GM19239 (cell line): ENCODE measurements around the gene SWT1.
A peak's percentile ranks its signal among the peaks of the same experiment; 100 is the strongest.

Experiments
- DNase-seq: peaks from one replicate; pipeline ENCODE4 v3.0.0; 2011; ENCODE audit warnings: low spot score; ENCODE audit not compliant: insufficient read length
- FAIRE-seq: peaks from 2 replicates; lab custom pipeline; 2011; peaks lifted over from hg19 to GRCh38; lab: Jason Lieb, UNC

Gene SWT1, protein sequence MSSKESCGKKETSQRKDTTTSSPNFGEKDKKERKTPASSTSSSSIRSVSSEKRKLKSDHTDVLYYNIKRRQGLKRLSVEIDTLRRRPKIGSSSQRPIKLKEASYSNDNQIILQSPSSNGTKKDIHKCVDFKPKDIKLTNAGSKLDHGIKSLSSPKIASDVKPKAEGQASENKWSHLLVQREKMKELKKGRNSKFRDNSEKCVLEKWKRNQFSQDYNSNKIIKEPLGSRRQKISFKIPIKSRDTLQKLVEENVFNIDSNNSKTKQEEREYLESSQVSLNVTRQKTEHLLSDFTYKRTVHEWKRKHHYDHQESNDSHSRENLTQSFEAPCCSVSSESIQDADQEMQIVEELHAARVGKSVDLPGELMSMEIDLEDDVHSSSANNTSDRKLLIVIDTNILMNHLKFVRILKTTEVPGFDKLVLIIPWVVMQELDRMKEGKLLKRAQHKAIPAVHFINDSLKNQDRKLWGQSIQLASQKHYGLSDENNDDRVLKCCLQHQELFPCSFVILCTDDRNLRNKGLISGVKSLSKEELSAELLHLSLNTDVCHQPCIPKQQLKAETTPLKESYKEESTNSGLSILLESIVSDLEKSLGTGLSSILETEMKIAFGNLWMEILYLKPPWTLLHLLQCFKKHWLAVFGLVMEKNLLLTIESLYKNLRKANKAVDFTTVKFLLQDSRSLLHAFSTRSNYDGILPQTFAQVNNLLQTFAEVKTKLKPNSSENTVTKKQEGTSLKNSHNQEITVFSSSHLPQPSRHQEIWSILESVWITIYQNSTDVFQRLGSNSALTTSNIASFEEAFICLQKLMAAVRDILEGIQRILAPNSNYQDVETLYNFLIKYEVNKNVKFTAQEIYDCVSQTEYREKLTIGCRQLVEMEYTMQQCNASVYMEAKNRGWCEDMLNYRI

DNA sequence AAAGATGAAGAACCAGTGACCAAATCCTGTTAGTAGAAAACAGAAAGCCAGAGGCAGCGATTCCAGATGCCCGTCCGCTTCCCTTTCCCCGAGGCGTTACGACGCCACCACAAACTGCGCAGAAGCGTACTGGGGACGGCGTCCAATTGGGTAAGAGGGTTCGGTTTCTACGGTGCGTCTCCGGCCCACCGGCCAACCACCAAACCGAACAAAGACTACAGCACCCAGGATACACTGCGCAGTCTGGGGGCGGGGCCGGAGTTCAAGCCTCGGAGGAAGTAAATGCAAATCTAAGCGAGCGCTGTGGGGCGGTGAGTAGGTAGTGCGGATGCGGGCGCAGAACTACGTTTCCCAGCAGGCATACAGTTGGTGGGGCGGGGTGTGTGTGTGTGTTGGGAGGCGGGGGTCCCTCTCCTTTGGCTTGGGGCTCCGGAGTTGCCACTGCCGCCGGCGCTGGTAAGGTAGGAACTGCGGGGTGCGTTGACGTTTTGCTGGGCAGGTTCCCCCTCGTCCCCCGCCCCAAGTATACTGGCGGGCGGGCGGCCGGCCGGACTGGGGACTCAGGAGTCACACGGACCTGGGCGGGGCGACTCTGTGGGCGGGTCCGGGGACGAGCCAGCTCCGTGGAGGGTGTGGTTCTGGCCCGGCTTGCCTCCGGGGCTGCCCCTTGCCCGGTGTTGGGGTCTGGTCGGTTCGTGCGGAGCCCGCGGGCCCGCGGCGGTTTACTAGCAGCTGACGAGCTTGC is at the start of gene SWT1, which contains the start of gene TRMT1L:
Gene SWT1, plus strand, starts transcription at position 314 of the 745 bp plus-strand sequence. CDS start 3,675 bp downstream, outside the sequence.
Gene TRMT1L, minus strand, starts transcription at position 100 of the 745 bp plus-strand sequence. CDS start 241 bp downstream, outside the sequence.
- DNase-seq (peak; percentile 55), FAIRE-seq (peak; percentile 98)

DNA sequence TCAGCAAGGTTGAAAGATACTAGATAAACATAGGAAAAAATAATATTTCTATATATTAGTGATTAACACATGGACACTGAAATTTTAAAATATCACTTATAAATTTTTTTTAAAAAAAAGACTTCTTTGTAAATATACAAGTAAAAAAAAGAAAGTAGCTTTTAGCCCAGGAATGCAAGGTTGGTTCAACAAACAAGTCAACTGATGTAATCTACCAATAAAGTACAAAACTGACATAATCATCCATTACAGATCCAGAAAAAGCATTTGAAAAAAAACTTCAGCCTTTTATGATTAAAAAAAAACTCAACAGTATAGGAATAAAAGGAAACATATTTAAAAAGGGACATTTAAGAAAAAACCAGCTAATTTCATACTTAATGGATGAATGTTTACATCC is 48.6 kb upstream of the SWT1 start:
- FAIRE-seq (no peak), DNase-seq (no peak)

DNA sequence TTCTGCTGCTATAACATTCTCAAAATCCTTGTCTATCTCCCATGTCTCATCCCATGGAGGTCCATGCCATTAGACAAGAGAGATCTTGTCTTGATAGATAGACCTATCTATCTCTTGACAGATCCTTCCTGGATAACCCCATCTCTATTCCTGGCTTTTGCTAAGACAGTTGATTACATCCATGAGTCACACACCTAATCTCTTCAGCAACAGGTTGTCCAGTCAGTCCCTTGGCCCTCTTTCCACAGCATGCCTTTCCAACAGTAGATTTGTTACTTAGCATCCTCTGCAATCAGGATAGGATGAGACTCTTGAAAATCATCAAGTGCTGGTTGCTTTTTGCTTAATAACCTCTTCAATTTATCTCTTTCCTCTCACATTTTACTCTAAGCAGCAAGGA is 46.8 kb upstream of the SWT1 start:
- FAIRE-seq (no peak), DNase-seq (no peak)

DNA sequence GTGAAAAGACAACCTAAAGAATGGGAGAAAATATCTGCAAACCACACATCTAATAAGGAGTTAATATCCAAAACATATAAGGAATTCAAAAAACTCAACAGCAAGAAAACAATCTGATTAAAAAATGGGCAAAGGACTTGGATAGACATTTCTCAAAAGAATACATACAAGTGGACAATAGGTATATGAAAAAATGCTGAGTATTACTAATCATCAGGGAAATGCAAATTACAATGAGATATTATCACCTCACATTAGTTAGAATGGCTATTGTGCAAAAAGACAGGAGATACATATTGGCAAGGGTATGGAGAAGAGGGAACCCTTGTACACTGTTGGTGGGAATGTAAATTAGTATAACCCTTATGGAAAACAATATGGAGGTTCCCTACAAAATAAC is 45.1 kb upstream of the SWT1 start:
- DNase-seq (no peak), FAIRE-seq (no peak)

DNA sequence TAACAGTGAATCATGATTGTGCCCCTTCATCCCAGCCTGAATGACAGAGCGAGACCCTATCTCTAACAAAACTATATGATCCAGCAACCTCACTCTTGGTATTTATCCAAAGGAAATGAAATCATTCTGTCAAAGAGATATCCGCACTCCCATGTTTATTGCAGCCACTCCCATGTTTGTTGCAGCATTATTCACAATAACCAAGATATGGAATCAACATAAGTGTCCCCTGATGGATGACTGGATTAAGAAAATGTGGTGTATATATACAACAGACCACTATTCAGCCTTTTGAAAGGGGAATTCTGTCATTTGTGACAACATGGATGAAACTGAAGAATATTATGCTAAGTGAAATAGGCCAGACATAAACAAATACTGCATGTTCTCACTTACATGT is 44.6 kb upstream of the SWT1 start:
- DNase-seq (no peak), FAIRE-seq (no peak)

DNA sequence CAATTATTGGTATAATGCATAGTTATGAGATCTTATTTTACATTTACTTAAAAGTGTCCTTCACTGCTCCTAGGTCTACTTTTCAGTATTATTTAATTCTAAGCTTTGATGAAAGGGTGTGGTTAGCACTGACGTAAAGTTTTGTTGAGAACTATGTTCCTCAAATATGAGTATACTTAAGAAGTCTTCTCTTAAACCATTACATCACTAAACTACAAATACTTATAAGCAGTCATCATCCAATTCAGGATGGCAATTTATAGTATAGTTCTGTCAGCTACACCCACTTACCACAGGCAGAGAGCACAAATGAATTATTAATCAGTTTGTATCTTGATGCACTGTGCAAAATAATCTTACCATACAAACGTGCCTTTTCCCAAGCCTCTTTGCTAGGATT is 27.3 kb upstream of the SWT1 start:
- DNase-seq: no peak
- FAIRE-seq: no peak

DNA sequence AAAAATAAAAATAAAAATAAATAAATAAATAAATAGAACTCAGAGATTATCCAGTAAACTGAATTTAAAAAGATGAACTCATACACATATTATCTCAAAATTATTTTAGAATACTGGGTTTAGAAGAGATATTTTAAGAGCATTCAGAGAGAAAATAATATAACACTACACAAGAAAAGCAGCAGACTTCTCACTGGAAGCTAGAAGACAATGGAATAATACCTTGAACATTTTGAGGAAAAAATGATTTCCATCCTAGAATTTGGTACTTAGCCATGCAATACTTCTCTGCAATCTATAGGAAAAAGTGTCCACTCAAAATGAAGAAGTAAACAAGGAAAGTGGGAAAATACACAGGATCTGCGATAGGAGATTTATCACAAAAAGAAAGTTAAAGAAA is 24.4 kb upstream of the SWT1 start:
- FAIRE-seq (peak; percentile 8), DNase-seq (no peak)

DNA sequence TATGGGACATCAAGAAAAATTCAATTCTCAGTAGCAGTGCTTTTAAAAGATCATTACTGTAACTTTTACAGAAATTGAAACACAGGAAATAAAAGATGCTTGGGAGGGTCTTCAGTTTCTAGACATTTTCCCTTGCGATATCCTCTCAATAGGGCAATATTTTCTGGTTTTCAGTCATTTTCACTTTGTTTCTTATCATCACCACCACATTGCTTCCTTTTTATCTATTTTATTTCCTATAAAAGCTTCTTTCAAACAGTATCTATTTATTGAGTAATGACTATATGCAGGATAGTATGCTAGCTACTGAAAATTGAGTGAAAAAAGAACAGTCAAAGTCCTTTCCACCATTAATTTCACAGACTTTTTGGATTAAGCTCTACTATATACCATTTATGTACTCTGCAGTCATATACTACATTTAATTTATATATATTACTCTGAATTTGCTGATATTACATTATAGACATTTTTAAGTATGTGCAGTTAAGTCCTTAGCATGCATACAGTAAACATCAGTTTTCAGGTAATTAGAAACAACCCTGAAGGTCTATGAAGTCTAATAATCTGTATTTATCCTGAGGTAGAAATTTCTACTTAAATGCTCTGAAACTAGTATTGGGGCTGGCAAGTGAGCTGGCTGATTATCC is 18.9 kb upstream of the SWT1 start:
- FAIRE-seq: no peak
- DNase-seq: no peak

DNA sequence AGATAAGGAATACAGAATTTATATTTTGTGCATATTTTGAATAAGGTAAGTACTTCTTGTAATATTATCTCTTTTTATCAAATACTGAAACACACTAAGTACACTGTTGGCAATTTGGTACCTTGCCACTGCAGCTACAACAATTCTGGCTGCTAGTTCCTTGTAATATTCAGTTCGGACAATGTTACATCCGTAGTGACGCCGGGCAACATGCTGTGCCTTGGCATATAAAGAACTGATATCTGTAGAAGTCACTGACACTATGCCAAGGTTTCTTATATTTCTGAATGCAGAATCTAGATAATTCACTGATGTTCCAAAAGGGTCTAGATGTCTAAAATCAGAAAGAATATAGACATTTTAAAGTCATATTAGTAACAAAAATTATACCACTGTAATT is 17.7 kb upstream of the SWT1 start:
- DNase-seq: no peak
- no peak for FAIRE-seq

DNA sequence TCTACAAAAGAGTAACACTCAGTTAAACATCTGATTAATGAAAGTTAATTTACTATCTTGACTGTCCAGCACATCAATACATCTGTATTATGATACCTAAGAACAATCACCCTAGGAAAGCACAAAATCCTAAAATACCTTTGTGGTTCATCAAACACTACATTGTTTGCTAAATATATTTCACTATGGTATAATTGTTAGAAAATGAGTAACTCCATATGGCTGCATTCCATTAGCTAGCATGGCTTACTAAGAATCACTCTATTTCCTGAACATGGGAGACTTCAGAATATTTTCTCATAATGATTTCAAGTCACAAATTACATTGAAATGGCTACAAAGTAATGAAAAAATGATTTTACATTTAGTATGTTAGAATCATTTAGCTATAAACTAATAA is 12.7 kb upstream of the SWT1 start:
- FAIRE-seq (no peak), DNase-seq (no peak)

DNA sequence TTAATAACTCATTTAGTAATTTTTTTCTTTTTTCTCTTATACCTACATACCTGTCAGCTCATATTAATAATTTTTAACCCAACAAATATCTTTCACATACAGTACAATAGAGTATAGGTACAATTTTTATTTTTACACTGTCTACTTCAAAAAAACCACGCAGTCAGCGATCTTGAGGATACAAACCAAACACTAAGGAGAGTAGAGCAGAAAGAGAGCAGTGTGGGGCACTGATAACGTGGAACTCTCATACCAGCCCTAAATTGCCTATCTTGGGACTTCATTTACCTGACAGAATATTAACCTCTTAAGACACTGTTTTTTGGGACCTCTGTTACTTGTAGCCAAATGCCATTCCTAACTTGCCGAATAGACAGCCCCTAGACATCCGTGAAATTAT is 5.8 kb upstream of the SWT1 start:
- DNase-seq: no peak
- FAIRE-seq: peak; percentile 8

DNA sequence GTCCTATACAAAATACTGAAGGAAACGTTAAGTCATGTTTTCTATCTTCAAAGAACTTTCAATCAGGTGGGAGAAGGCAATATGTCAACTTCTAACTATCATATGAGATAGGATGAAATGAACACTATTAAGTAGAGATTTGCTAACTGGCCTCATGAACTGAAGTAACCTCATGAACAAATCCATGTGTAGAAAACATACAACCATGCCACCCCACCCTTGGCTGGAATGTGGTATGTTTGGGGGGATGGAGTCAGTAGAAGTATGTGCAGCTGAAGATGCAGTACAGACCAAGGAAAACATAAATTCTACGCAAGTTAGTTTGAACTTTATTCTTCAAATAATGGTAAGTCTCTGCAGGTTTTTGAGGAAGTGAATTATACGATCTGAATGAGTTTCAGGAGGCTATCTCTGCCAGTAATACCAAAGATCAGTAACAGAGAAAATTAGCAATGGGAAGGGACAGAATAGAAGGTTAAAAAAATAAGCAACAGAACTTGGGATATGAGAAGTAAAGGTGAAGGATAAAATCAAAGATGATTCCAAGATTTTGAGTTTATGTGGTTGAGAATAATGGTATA is 4.7 kb upstream of the SWT1 start:
- FAIRE-seq (no peak), DNase-seq (no peak)

DNA sequence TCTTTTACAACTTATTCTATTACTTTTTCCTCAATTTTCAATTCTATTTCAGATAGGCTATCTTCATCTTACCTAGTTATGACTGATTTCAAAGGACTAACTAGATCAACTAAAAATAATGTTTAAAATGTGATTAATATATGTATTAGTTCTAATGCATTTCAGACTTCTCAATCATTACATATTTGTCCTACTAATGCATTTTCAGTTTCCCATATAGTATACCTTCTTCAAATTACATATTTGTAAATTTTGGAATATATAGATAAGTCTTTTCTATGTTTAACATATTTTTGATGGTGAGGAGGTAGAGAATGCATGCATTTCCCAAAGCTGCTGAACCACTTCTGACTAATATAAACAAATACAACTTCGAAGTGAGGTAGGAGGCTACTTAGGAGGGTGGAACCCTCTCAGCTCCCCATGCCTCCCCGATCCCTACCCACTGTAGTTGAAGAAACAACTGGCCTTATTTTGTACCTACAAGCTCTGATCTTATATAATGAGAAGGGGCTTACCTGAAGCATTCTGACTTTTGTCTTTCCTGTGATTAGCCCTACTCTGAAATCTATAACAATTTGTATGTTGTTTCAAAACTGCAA is 2.0 kb upstream of the SWT1 start:
- FAIRE-seq: peak; percentile 21
- DNase-seq: no peak

DNA sequence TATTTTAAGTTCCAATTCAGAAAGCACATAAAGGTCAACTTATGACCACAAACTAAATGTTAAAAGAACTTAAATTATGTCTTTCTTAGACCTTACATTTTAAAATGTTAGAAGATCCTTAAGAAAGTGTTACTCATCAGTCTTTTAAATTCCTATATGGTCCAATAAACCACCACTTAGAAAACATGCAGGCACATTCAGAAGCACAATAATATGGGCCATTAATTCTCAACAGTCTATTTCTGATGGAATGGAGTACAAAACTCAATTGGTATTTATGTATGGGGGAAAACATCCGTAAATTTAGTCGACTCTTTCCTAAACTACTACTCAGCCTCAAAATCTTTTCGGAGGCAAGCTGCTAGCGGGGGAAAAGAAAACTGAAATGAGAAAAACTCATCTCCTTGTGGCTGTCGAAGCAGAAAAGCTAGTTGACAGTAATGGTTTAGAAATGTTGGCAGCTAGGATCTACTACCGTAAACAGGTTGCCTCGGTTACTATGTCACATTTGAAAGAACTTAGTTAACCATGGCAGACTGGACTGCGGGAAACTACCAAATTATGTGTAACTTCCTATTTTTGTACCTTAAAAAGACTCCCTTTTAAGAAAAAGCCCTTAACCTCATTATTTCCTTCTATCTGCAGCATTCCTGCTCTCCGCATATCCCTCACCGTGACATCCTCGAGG is 1.2 kb upstream of the SWT1 start:
- DNase-seq (no peak), FAIRE-seq (peak; percentile 77)

DNA sequence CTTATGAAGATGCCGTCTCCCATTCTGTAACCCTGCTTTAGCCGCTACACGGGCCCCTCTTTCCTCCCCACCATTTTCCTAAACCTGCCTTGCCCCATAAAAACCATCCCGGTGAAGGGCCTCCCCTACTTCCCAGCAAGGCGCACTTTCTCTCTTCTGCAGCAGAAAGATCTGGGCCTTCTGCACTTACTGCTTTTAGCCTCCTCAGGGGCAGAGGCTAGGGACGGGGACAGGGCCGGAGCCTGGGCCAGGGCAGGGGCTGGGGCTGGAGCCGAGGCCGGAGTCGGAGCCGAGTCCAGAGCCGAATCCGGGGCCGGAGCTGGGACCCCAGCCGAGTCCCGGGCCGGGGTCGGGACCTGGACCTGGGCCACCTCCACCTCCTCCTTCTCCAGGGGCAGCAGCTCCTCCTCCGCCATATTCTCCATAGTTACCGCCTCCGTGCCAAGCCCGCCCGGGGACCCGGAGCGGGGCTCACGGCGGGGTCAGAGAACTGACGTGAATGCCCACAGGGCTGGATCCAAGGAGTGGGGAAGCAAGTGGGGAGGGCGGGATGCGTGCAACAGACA is 596 bp upstream of the SWT1 start:
- no peak for FAIRE-seq
- no peak for DNase-seq

DNA sequence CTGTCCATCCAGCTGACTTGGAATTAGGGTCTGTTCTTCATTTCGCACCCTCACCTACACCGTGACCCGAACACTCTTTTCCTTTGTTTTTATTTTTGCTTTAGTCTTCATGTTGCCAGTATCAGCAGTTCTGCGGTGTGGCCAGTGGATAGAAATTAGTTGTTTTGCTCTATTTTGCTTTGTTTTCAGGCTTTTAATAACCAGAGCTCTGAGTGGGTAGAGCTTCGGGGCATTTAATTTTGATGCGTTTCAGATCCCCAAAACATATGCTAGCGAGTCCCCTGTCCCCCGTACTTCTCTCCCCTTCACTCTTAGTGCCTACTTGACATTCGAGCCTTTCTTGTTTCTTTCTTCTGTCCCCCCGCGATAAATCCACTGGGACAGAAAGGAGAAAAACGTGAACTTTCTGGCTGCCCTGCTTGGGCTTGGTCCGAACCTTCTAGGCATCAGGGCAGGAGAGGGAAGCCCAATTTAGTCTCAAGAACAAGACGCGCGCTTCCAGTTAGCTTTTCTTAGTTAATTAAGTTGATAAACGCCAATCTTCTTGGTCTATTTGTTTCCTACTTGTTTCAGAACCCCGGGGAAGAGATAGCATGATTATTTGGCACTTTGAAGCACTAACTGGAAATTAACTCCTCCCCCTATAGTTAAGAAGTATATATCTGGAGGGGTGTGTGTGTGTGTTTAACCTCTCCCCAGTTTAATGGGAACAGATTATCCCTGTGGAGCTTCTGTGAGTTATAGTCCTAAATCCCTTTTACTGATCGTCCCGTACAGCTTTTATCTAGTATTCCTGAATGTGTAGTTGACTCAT is 839 bp downstream of the SWT1 start:
- no peak for FAIRE-seq
- DNase-seq: no peak

DNA sequence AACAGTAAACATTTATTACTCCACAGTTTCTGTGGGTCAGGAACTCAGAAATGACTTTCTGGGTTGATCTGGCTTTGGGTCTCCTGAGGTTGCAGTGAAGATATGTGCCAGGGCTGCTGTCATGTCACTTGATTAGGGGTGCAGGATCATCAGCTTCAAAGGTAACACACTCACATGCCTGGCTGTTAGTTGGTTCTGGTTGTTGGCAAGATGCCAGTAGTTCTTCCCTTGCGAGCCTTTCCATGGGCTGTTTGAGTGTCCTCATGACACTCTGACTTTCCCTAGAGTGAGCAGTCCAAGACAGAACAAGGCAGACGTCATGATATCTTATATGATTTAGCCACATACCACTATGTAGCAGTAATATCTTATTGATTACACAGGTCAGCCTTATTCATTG is 1.8 kb downstream of the SWT1 start:
- DNase-seq (no peak), FAIRE-seq (no peak)

DNA sequence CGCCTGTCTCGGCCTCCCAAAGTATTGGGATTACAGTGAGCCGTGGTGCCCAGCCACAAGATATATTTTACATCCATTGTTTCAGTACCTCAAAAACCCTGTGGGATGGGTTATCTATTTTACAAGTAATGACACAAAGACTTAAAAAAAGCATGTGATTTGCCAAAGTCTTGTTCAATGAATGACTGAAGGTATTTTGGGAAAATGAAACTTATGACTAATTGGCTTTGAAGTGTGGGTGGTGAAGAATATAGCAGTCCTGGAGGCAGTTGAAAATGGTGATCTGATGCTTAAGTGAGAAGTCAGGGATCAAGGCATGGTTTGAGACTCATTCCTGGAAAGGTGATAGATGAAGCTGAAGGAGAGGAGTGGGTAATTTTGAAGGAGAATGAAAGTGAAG is 3.0 kb downstream of the SWT1 start:
- DNase-seq: no peak
- no peak for FAIRE-seq
